ENCODE data around the gene ZDHHC21.

DNA sequence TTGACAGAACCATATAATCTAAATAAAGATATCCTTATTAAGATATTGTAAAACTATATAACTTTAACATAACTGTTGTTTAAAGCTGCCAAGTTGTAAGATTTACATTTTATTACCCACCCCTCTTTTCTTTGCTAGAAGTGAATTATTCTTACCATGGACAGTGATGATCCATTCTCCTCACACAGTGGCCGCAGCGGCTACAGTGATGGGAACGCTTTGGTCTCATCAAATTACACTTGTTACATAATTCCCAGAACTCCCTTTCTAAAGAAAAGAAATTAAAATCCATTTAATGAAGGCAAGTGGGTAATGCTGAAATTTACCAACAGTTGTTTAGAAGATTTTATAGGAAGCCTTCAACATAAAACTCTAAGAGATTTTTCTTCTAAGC is 31.2 kb downstream of the ZDHHC21 start:
- TF ChIP-seq, protein P1, sequence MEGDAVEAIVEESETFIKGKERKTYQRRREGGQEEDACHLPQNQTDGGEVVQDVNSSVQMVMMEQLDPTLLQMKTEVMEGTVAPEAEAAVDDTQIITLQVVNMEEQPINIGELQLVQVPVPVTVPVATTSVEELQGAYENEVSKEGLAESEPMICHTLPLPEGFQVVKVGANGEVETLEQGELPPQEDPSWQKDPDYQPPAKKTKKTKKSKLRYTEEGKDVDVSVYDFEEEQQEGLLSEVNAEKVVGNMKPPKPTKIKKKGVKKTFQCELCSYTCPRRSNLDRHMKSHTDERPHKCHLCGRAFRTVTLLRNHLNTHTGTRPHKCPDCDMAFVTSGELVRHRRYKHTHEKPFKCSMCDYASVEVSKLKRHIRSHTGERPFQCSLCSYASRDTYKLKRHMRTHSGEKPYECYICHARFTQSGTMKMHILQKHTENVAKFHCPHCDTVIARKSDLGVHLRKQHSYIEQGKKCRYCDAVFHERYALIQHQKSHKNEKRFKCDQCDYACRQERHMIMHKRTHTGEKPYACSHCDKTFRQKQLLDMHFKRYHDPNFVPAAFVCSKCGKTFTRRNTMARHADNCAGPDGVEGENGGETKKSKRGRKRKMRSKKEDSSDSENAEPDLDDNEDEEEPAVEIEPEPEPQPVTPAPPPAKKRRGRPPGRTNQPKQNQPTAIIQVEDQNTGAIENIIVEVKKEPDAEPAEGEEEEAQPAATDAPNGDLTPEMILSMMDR (IDR thresholded peaks at IDR 0.05): no peak
- TF ChIP-seq POLR2AphosphoS5 (IDR thresholded peaks at IDR 0.05; ENCODE audit: low read depth, low read length) (no peak), TCF7L2 (IDR thresholded peaks at IDR 0.05; ENCODE audit: low read depth, low read length) (no peak)
- TF ChIP-seq, protein P2, sequence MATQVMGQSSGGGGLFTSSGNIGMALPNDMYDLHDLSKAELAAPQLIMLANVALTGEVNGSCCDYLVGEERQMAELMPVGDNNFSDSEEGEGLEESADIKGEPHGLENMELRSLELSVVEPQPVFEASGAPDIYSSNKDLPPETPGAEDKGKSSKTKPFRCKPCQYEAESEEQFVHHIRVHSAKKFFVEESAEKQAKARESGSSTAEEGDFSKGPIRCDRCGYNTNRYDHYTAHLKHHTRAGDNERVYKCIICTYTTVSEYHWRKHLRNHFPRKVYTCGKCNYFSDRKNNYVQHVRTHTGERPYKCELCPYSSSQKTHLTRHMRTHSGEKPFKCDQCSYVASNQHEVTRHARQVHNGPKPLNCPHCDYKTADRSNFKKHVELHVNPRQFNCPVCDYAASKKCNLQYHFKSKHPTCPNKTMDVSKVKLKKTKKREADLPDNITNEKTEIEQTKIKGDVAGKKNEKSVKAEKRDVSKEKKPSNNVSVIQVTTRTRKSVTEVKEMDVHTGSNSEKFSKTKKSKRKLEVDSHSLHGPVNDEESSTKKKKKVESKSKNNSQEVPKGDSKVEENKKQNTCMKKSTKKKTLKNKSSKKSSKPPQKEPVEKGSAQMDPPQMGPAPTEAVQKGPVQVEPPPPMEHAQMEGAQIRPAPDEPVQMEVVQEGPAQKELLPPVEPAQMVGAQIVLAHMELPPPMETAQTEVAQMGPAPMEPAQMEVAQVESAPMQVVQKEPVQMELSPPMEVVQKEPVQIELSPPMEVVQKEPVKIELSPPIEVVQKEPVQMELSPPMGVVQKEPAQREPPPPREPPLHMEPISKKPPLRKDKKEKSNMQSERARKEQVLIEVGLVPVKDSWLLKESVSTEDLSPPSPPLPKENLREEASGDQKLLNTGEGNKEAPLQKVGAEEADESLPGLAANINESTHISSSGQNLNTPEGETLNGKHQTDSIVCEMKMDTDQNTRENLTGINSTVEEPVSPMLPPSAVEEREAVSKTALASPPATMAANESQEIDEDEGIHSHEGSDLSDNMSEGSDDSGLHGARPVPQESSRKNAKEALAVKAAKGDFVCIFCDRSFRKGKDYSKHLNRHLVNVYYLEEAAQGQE (IDR thresholded peaks at IDR 0.05; ENCODE audit: insufficient read depth in 1 of 2, low read depth in 2 of 2, low read length in 1 of 2): no peak

Measured in Panc1 (cell line).